ENCODE data around the gene LZTS3.
"Not testable (repeated sequence)": the region's sequence is repeated elsewhere in the genome, so short reads cannot be mapped to it uniquely, and the experiment has no call there.

Gene LZTS3

DNA sequence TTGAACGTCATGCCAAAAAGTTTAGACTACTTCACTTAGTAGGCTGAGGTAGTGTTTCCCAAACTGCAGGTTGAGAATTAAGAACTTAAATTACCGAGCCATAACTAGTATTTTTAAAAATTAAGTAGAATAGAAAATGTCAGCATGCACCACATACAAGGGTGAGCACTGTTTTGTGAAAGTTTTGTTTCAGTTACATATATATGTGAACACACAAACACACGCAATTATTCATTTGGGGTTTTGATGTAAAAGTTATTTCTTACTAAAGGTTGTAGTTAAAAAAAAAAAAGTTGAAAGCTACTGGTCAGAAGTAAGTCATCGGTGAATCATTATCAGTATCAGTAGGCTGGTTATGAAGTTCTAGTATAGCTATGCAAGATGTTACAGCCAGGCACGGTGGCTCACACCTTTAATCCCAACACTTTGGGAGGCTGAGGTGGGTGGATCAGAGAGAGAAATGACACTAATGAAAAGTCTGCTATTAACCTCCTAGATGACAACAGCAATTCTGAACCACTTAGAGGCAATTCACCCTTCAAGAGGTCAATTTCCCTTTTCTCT, 37.8 kb downstream of the LZTS3 start:
- DNase-seq (ENCODE audit: low spot score) = no peak

DNA sequence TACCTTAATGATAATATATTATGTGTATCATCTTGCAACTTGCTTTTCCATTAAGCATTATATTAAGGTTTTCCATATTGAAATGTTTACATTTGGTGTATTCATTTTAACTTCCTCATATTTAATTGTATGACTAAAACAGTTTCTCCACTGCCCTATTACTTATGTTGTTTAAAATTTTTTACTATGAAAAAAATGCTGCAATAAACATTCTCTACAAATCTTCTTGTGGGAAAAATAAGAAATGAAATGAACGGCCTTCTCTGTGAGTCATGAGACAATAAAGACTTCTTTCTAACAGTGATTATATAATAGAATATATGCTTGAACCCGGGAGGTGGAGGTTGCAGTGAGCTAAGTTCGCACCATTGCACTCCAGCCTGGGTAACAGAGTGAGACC, 39.2 kb downstream of the LZTS3 start:
- DNase-seq (ENCODE audit: low spot score) = no peak

- no peak for DNase-seq (ENCODE audit: low spot score)
Observed at GRCh38 chr20:3133155-3133554, 40.2 kb downstream of the LZTS3 start.

DNA sequence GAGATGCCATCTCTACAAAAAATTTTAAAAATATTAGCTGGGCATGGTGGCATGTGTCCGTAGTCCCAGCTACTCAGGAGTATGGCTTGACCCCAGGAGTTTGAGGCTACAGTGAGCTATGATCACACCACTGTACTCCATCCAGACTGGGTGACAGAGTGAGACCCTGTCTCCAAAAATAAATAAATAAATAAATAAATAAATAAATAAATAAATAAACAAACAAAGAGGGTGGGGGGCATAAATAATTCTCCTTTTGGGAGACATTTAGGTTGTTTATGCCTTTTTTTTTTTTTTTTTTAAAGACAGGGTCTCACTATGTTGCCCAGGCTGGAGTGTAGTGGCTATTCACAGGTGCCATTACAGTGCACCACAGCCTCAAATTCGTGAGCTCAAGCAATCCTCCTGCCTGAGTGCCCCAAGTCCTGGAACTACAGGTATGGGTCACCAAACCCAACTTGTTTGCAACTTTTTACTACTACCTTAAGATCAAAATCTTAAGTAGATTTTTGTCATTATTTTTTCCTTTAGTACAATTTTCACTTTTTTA, 43.2 kb downstream of the LZTS3 start:
- no peak for DNase-seq (ENCODE audit: low spot score)

DNA sequence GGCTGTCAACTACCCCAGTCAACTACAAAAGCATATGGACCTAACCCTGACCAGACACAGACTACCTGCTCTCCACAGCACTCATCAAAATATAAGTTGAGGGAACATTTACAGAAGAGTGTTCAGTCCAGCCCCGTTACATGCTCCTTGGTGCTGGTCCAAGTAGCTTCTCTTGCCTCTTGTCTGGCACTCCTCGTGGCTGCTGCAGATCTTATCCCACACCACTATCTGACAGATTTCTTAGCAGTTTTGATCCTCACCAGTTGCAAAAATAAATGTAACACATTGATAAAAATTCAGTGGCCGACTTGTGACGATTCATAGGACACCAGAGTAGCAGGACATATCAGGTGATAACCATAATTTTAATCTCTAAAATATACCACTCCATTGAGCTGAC, 44.3 kb downstream of the LZTS3 start:
- DNase-seq (ENCODE audit: low spot score) = no peak

- no peak for DNase-seq (ENCODE audit: low spot score)
Observed at GRCh38 chr20:3128275-3128984, 44.9 kb downstream of the LZTS3 start.

GRCh38 chr20:3126527-3126859, 46.9 kb downstream of the LZTS3 start:
- no peak for DNase-seq (ENCODE audit: low spot score)

GRCh38 chr20:3125776-3126526, 47.4 kb downstream of the LZTS3 start:
- not testable (repeated sequence) for DNase-seq (ENCODE audit: low spot score)

DNA sequence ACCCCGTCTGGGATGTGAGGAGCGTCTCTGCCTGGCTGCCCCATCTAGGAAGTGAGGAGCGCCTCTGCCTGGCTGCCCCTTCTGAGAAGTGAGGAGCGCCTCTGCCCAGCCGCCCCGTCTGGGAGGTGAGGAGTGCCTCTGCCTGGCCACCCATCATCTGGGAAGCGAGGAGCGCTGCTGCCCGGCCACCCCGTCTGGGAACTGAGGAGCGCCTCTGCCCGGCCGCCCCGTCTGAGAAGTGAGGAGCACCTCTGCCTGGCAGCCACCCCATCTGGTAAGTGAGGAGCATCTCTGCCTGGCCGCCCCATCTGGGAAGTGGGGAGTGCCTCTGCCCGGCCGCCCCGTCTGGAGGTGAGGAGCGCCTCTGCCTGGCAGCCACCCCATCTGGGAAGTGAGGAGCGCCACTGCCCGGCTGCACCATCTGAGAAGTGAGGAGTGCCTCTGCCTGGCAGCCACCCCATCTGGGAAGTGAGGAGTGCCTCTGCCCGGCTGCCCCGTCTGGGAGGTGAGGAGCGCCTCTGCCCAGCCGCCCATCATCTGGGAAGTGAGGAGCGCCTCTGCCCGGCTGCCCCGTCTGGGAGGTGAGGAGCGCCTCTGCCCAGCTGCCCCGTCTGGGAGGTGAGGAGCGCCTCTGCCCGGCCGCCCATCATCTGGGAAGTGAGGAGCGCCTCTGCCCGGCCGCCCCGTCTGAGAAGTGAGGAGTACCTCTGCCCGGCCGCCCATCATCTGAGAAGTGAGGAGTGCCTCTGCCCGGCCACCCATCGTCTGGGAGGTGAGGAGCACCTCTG, 48.4 kb downstream of the LZTS3 start:
- DNase-seq (ENCODE audit: low spot score) = not testable (repeated sequence)

DNA sequence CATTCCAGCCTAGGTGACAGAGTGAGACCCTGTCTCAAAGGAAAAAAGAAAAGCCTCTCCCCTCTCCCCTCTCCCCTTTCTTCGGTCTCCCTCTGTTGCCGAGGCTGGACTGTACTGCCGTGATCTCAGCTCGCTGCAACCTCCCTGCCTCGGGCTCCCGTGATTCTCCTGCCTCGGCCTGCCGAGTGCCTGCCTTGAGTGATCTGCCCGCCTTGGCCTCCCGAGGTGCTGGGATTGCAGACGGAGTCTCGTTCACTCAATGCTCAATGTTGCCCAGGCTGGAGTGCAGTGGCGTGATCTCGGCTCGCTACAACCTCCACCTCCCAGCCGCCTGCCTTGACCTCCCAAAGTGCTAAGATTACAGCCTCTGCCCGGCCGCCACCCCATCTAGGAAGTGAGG, 49.2 kb downstream of the LZTS3 start:
- DNase-seq (ENCODE audit: low spot score) = not testable (repeated sequence)

- no peak for DNase-seq (ENCODE audit: low spot score)
Observed at GRCh38 chr20:3123542-3123941, 49.8 kb downstream of the LZTS3 start.

GRCh38 chr20:3121955-3122610, 51.3 kb downstream of the LZTS3 start:
- no peak for DNase-seq (ENCODE audit: low spot score)

DNA sequence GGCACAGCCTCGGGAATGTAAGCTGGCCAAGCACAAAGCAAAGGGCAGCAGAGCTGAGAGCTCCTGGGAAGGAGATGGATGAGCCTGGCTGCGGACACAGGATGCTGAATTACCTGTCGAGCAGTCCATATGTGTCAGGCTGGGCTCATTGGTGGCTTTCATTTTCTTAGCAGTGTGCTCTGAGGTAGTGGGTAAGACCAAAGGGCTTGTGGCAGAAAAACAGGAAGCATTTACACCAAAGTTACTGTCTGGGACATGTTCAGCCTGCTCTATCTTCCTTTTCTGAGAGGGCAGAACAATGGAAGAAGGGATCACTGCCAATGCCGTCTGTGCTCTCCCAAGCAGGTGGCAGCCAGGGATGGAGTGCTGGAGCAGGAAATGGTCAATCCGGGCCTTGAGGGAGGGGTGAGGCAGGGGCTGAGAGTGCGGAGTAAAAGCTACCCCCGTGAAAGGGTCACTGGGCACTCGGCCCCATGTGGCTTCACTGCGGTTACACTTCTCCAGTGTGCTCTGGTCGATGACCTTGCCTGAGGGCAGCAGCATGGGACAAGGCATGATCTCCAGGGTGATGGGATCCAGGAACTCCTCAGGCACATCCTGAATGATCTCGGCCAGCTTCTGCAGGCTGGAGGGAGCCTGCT, 52.0 kb downstream of the LZTS3 start:
- DNase-seq (ENCODE audit: low spot score) = no peak

- no peak for DNase-seq (ENCODE audit: low spot score)
Observed at GRCh38 chr20:3119044-3119443, 54.3 kb downstream of the LZTS3 start.

DNA sequence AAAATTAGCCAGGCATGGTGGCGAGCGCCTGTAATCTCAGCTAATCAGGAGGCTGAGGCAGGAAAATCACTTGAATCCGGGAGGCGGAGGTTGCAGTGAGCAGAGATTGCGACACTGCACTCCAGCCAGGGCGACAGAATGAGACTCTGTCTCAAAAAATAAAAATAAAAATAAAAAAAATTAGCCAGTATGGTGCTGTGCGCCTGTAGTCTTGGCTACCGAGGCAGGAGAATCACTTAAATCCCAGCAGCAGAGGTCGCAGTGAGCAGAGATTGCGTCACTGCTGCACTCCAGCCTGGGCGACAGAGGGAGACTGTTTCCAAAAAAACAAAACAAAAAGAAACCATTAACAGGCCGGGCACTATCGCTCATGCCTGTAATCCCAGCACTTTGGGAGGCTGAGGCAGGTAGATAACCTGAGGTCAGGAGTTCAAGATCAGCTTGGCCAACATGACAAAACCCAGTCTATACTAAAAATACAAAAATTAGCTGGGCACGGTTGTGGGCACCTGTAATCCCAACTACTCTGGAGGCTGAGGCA, 55.4 kb downstream of the LZTS3 start:
- peak; percentile 66 for DNase-seq (ENCODE audit: low spot score)

- DNase-seq (ENCODE audit: low spot score) = no peak
Observed at GRCh38 chr20:3116341-3116740, 57.0 kb downstream of the LZTS3 start.

DNA sequence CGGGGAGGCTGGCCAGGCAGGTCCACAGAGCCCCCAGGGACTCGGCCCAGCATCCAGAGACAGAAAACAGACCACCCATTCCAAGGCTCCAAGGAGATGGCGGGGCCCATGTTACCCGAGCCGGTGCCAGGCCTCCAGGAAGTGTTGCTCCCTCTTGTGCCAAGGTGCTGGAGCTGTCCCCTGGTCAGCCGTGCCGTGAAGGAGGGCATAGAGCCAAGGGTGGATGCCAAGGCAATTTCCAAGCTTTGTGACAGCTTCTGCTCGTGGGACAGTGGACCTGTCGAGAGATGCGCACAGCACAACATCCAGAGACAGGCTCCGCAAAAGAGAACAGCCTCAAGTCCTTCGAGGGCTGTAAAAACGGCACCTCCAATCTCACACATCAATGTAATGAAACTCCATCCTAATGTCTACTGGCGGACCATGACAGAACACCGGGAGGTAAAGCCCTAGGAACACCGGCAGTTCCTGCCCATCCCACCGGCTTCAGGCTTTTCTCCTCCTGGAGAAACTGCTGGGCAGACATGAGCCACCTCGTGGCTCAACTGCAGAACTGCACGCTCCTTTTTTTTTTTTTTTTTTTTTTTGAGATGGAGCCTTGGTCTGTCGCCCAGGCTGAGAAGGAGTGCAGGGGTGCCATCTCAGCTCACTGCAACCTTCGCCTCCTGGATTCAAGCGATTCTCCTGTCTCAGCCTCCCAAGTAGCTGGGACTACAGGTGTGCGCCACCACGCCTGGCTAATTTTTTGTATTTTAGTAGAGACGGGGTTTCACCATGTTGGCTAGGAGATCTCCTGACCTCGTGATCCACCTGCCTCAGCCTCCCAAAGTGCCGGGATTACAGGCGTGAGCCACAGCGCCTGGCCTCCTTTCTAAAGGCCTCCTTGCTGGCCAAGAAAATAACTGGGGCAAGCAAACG, 57.9 kb downstream of the LZTS3 start:
- peak; percentile 37 for DNase-seq (ENCODE audit: low spot score)

Measured in globus pallidus (tissue), 1 donor.